SK-N-SH (cell line): ENCODE measurements around the gene SPOP. TPM values are rescaled to one million over a fixed set of nuclear protein-coding genes. Genes with fewer than 3 reads are reported as not detected.
A peak's percentile ranks its signal among the peaks of the same experiment; 100 is the strongest.

ENCODE experiments used
- CTCF ChIA-PET: fragments of 300-600, 350-600 bp; formaldehyde crosslinking; extraction: SDS; loops from one replicate; lab custom pipeline; 2021; lab: Yijun Ruan, JAX
- POLR2A ChIA-PET: fragments of 350-600 bp; sonication (Branson Sonifier 250); formaldehyde crosslinking; extraction: SDS; loops from one replicate; lab custom pipeline; 2020; ENCODE audit warnings: antibody characterized with exemption, inconsistent platforms; lab: Yijun Ruan, JAX
- DNase-seq: peaks from one replicate; pipeline ENCODE4 v3.0.0; 2012
- H2AFZ ChIP-seq: fragments of 200-600 bp; sonication (generic); 2 replicates; pipeline ENCODE4 v1.8.1; 2016; ENCODE audit warnings: antibody characterized with exemption, mild to moderate bottlenecking, low read depth
- H3F3A ChIP-seq: fragments of 200-600 bp; sonication (generic); replicated peaks from 2 replicates; pipeline ENCODE3; 2016; ENCODE audit warnings: antibody characterized with exemption, mild to moderate bottlenecking; ENCODE audit not compliant: insufficient read depth
- H3K27ac ChIP-seq, 2 experiments: fragments of 200-500 bp in 1 of 2; fragments of 200-600 bp in 1 of 2; sonication (Bioruptor generic) in 1 of 2; sonication (generic), shearing (Covaris generic) in 1 of 2; 2 replicates each; pipeline versions ENCODE4 v1.5.1 to v1.6.1; 2014 to 2016; ENCODE audit warnings: low read depth in 2 of 2, inconsistent platforms in 1 of 2, low read length in 1 of 2, mild to moderate bottlenecking in 1 of 2, mixed read lengths in 1 of 2
- H3K27me3 ChIP-seq: fragments of 200-600 bp; sonication (generic), shearing (Covaris generic); 2 replicates; pipeline ENCODE4 v1.6.1; 2016; ENCODE audit warnings: mixed run types; ENCODE audit not compliant: insufficient read depth
- H3K36me3 ChIP-seq, 2 experiments: fragments of 200-500 bp in 1 of 2; fragments of 200-600 bp in 1 of 2; sonication (Bioruptor generic) in 1 of 2; sonication (generic) in 1 of 2; replicated peaks in 1 of 2; 2 replicates each; pipeline versions ENCODE3 to v1.5.1; 2014 to 2016; ENCODE audit warnings: low read length in 1 of 2, mild to moderate bottlenecking in 1 of 2; ENCODE audit not compliant: insufficient read depth in 2 of 2, control insufficient read depth in 1 of 2
- H3K4me1 ChIP-seq, 2 experiments: fragments of 200-500 bp in 1 of 2; fragments of 200-600 bp in 1 of 2; sonication (Bioruptor generic) in 1 of 2; sonication (generic), shearing (Covaris generic) in 1 of 2; 2 replicates each; pipeline versions ENCODE4 v1.5.1 to v1.6.1; 2014 to 2016; ENCODE audit warnings: low read depth in 1 of 2, low read length in 1 of 2, mixed run types in 1 of 2; ENCODE audit not compliant: insufficient read depth in 2 of 2, control insufficient read depth in 1 of 2
- H3K4me2 ChIP-seq: fragments of 200-600 bp; sonication (generic), shearing (Covaris generic); 2 replicates; pipeline ENCODE4 v1.6.1; 2017; ENCODE audit warnings: mixed run types
- H3K4me3 ChIP-seq, 2 experiments: fragments of 200-500 bp in 1 of 2; fragments of 200-600 bp in 1 of 2; sonication (Bioruptor generic) in 1 of 2; sonication (generic), shearing (Covaris generic) in 1 of 2; 2 replicates each; pipeline versions ENCODE4 v1.5.1 to v1.8.1; 2014 to 2016; ENCODE audit warnings: low read depth in 2 of 2, inconsistent platforms in 1 of 2, low read length in 1 of 2, mild to moderate bottlenecking in 1 of 2, mixed read lengths in 1 of 2, moderate library complexity in 1 of 2
- H3K79me2 ChIP-seq: fragments of 200-600 bp; sonication (generic); 2 replicates; pipeline ENCODE4 v1.8.1; 2017; ENCODE audit warnings: mild to moderate bottlenecking; ENCODE audit not compliant: insufficient read depth
- H3K9ac ChIP-seq: fragments of 200-600 bp; sonication (generic); 2 replicates; pipeline ENCODE4 v1.6.1; 2017; ENCODE audit warnings: mixed run types
- H3K9me2 ChIP-seq: fragments of 200-600 bp; sonication (generic); 2 replicates; pipeline ENCODE4 v1.6.1; 2017; ENCODE audit warnings: mixed run types
- H3K9me3 ChIP-seq: fragments of 200-600 bp; sonication (generic); 2 replicates; pipeline ENCODE4 v1.6.1; 2017; ENCODE audit warnings: mixed run types, mild to moderate bottlenecking, moderate library complexity
- H4K20me1 ChIP-seq: fragments of 200-600 bp; sonication (generic); 2 replicates; pipeline ENCODE4 v1.6.1; 2017; ENCODE audit warnings: mild to moderate bottlenecking, mixed run types; ENCODE audit not compliant: insufficient read depth
- FOSL2 ChIP-seq: IDR thresholded peaks from 2 replicates; pipeline ENCODE4 v1.4.0; 2012; ENCODE audit warnings: low read depth, mild to moderate bottlenecking, moderate library complexity, borderline replicate concordance
- FOXM1 ChIP-seq: IDR thresholded peaks from 2 replicates; pipeline ENCODE4 v1.4.0; 2012; ENCODE audit warnings: low read depth, mild to moderate bottlenecking
- GABPA ChIP-seq: IDR thresholded peaks from 2 replicates; pipeline ENCODE4 v1.4.0; 2012; ENCODE audit warnings: low read depth, mild to moderate bottlenecking
- MAX ChIP-seq: IDR thresholded peaks from 2 replicates; pipeline ENCODE4 v1.4.0; 2012; ENCODE audit warnings: low read depth
- NFIC ChIP-seq: IDR thresholded peaks from 2 replicates; pipeline ENCODE4 v1.4.0; 2012; ENCODE audit warnings: borderline replicate concordance
- NRF1 ChIP-seq: IDR thresholded peaks from 2 replicates; pipeline ENCODE4 v1.6.1; 2012; ENCODE audit warnings: low read depth, mild to moderate bottlenecking, low read length
- PBX3 ChIP-seq: IDR thresholded peaks from 2 replicates; pipeline ENCODE4; 2012
- TEAD4 ChIP-seq: IDR thresholded peaks from 2 replicates; pipeline ENCODE4 v1.4.0; 2012; ENCODE audit warnings: mild to moderate bottlenecking, borderline replicate concordance; ENCODE audit not compliant: insufficient read depth
- USF2 ChIP-seq: fragments of 150-350 bp; IDR thresholded peaks from 2 replicates; pipeline ENCODE4 v1.6.1; 2017; ENCODE audit warnings: antibody characterized with exemption, low read length, low read depth, borderline replicate concordance
- YY1 ChIP-seq: IDR thresholded peaks from 2 replicates; pipeline ENCODE4 v1.4.0; 2012; ENCODE audit warnings: low read depth, mild to moderate bottlenecking
- ZBTB33 ChIP-seq: IDR thresholded peaks from 2 replicates; pipeline ENCODE4 v1.4.0; 2012; ENCODE audit warnings: low read depth, borderline replicate concordance
- WGBS: methylation state at CpG from one replicate; pipeline ENCODE4 v1.1.6; 2017; ENCODE audit warnings: low lambda C conversion rate; 5-methylcytosine and 5-hydroxymethylcytosine counted together
- polyA plus RNA-seq, 3 experiments: library from polyadenylated mRNA; depleted of rRNA; stranded (reverse); fragments of >200 nt; gene quantifications; 2 replicates each; pipeline ENCODE4 v1.2.3, GENCODE V29; 2012
- TF ChIP-seq, protein P1 (sequence below): fragments of 200-600 bp; sonication (generic); IDR thresholded peaks from 2 replicates; pipeline ENCODE4 v1.6.1; 2017; ENCODE audit warnings: antibody characterized with exemption, mild to moderate bottlenecking, moderate library complexity
- TF ChIP-seq, protein P2 (sequence below): IDR thresholded peaks from 2 replicates; pipeline ENCODE4 v1.4.0; 2012; ENCODE audit warnings: low read depth, borderline replicate concordance

The SPOP gene
- polyA plus RNA-seq, 1 of the 3 experiments (the other 2 are of a cell fraction) = 54.0 TPM

DNA sequence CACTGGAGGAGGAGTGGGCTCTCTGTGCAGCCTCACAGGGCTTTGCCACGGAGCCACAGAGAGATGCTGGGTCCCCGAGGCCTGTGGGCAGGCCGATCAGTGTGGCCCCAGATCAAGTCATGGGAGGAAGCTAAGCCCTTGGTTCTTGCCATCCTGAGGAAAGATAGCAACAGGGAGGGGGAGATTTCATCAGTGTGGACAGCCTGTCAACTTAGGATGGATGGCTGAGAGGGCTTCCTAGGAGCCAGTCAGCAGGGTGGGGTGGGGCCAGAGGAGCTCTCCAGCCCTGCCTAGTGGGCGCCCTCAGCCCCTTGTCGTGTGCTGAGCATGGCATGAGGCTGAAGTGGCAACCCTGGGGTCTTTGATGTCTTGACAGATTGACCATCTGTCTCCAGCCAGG, 98.4 kb downstream of the SPOP start:
- Histone ChIP-seq H3K4me3 (no peak overlapping the region), H3K4me1 (peaks cover 9 to 20% of the 10 kb centered on the region in 2 experiments; a peak in 2 of 4 replicates), H4K20me1 (no peaks in the 10 kb centered on the region)
- POLR2A ChIA-PET = no interaction called here
- CTCF ChIA-PET = interaction anchor here (0.9 to 48.9 kb wide), 4 partner anchors 9 to 114 kb away, joined by 3 to 2107 read pairs (median 34); partner anchors contain the start of genes SLC35B1 and SPOP
- DNase-seq = peak; percentile 44
- TF ChIP-seq MAX (no peak), TEAD4 (no peak), NRF1 (no peak), GABPA (no peak), ZBTB33 (no peak), FOSL2 (no peak), USF2 (no peak), FOXM1 (no peak), PBX3 (no peak), YY1 (no peak), NFIC (no peak)
- TF ChIP-seq, protein P1, sequence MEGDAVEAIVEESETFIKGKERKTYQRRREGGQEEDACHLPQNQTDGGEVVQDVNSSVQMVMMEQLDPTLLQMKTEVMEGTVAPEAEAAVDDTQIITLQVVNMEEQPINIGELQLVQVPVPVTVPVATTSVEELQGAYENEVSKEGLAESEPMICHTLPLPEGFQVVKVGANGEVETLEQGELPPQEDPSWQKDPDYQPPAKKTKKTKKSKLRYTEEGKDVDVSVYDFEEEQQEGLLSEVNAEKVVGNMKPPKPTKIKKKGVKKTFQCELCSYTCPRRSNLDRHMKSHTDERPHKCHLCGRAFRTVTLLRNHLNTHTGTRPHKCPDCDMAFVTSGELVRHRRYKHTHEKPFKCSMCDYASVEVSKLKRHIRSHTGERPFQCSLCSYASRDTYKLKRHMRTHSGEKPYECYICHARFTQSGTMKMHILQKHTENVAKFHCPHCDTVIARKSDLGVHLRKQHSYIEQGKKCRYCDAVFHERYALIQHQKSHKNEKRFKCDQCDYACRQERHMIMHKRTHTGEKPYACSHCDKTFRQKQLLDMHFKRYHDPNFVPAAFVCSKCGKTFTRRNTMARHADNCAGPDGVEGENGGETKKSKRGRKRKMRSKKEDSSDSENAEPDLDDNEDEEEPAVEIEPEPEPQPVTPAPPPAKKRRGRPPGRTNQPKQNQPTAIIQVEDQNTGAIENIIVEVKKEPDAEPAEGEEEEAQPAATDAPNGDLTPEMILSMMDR = no peak
- TF ChIP-seq, protein P2, sequence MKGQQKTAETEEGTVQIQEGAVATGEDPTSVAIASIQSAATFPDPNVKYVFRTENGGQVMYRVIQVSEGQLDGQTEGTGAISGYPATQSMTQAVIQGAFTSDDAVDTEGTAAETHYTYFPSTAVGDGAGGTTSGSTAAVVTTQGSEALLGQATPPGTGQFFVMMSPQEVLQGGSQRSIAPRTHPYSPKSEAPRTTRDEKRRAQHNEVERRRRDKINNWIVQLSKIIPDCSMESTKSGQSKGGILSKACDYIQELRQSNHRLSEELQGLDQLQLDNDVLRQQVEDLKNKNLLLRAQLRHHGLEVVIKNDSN = no peak
- TF ChIP-seq, all 33 proteins: peak for 0
- H2AFZ ChIP-seq = no peak overlapping the region
- H3K79me2 ChIP-seq = no peaks in the 10 kb centered on the region
- H3K9me3 ChIP-seq = no peaks in the 10 kb centered on the region
- no peaks in the 10 kb centered on the region for H3K36me3 ChIP-seq
- 80% methylated on average over 5 of the region's 5 CpGs for WGBS
- H3K27ac ChIP-seq = no peak overlapping the region
- no peaks in the 10 kb centered on the region for H3F3A ChIP-seq
- H3K27me3 ChIP-seq = no peaks in the 10 kb centered on the region
- no peaks in the 10 kb centered on the region for H3K9me2 ChIP-seq
- H3K4me2 ChIP-seq = no peak overlapping the region
- no peak overlapping the region for H3K9ac ChIP-seq
